ENCODE results near the gene ZNF516. TPM values are rescaled to one million over a fixed set of nuclear protein-coding genes. Genes with fewer than 3 reads are reported as not detected.

ZNF516 gene
- total RNA-seq, 6 experiments from 2014 or later: 34.6 to 52.2 (median 42.2) TPM

DNA sequence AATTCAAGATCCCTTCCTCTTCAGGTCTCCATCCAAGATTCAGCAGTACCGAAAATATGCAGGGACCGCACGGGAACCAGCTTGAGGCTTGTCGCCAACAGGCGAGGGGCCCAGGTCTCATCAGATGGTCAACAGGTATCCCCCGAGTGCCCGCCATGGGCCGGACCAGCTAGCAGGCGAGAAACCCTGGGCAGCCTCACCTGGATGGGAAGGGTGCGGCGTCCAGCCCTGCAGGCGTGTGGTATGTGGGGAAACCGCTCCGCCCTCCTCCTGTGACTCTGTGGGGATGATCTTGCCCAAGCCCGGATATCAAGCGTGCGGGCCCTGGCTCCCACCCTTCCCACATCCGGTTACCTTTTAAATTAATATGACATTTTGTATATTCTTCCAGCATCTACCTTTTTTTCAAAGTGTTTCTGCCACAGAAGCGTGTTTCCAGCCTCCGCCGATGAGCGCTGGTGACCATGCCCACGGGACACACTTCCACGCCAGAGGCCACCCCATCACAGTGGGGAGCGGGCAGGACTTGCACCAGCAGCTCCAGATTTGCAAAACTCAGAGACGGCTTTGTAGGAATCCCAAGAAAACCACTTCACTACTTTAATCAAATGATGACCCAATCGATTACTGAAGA, 33.2 kb downstream of the ZNF516 start:
- Mint-ChIP-seq H3K27ac (peak overlapping the region; percentile 6; the same call in 1 of the 2 replicates), H3K27me3 (ENCODE audit: insufficient read depth) (no peaks in the 10 kb centered on the region; the same call in 1 of the 2 replicates), H3K9me3 (no peaks in the 10 kb centered on the region), H3K36me3 (ENCODE audit: low read depth) (peaks cover 34% of the 10 kb centered on the region), H3K4me1 (ENCODE audit: low read depth) (peaks cover 53% of the 10 kb centered on the region), H3K4me3 (no peak overlapping the region)
- DNase-seq: no peak
- TF ChIP-seq, protein P1, sequence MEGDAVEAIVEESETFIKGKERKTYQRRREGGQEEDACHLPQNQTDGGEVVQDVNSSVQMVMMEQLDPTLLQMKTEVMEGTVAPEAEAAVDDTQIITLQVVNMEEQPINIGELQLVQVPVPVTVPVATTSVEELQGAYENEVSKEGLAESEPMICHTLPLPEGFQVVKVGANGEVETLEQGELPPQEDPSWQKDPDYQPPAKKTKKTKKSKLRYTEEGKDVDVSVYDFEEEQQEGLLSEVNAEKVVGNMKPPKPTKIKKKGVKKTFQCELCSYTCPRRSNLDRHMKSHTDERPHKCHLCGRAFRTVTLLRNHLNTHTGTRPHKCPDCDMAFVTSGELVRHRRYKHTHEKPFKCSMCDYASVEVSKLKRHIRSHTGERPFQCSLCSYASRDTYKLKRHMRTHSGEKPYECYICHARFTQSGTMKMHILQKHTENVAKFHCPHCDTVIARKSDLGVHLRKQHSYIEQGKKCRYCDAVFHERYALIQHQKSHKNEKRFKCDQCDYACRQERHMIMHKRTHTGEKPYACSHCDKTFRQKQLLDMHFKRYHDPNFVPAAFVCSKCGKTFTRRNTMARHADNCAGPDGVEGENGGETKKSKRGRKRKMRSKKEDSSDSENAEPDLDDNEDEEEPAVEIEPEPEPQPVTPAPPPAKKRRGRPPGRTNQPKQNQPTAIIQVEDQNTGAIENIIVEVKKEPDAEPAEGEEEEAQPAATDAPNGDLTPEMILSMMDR (IDR thresholded peaks at IDR 0.05): no peak

DNA sequence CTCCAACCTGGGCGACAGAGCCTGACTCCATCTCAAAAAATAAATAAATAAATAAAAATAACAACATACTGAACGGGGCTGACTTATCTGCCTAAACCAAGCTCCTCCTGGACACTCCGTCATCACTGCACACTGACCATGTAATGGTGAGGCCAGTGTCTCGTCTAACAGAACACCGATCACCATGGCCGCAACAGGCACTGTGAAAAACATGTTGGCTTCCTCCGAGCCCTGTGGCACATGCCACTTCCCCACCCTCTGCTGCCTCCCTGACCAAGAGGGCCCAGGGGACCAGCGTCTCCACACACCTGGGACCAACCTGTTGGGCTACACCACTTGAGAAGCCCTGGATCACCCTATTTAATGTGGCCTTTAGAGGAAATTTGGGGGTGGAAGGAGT, 33.9 kb downstream of the ZNF516 start:
- Mint-ChIP-seq H3K4me1 (ENCODE audit: low read depth) (peaks cover 59% of the 10 kb centered on the region), H3K27ac (peak overlapping the region; percentile 78), H3K9me3 (no peaks in the 10 kb centered on the region), H3K36me3 (ENCODE audit: low read depth) (peaks cover 34% of the 10 kb centered on the region), H3K27me3 (ENCODE audit: insufficient read depth) (no peaks in the 10 kb centered on the region; the same call in 1 of the 2 replicates), H3K4me3 (0 out of 2 replicates have a peak overlapping the region, but pooled peaks have one; percentile 22)
- DNase-seq: no peak
- TF ChIP-seq, protein P1 (IDR thresholded peaks at IDR 0.05): no peak

DNA sequence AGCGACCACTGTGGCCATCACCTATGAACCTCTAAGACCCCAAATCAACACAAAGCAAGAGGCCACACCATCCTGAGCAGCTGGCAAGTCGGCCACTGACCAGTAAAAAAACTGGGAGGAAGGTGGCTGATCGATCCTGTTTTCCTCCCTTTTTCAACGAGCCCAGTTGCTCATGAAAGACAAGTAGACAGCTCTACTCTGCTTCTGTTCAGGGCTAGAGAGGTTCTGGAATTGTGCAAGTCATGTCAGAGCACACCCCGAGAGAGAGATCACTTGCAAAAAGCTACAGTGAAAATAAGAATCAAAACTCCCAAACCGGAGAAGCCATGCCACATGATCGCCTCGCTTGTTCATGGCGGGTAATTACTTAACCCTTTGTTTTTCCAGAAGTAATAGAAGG, 34.6 kb downstream of the ZNF516 start:
- TF ChIP-seq, protein P1 (IDR thresholded peaks at IDR 0.05): no peak
- DNase-seq: no peak
- Mint-ChIP-seq H3K27ac (peak overlapping the region; percentile 98), H3K4me3 (peak overlapping the region; percentile 80), H3K27me3 (ENCODE audit: insufficient read depth) (no peaks in the 10 kb centered on the region; the same call in 1 of the 2 replicates), H3K36me3 (ENCODE audit: low read depth) (peaks cover 34% of the 10 kb centered on the region), H3K9me3 (no peaks in the 10 kb centered on the region), H3K4me1 (ENCODE audit: low read depth) (peaks cover 66% of the 10 kb centered on the region)

DNA sequence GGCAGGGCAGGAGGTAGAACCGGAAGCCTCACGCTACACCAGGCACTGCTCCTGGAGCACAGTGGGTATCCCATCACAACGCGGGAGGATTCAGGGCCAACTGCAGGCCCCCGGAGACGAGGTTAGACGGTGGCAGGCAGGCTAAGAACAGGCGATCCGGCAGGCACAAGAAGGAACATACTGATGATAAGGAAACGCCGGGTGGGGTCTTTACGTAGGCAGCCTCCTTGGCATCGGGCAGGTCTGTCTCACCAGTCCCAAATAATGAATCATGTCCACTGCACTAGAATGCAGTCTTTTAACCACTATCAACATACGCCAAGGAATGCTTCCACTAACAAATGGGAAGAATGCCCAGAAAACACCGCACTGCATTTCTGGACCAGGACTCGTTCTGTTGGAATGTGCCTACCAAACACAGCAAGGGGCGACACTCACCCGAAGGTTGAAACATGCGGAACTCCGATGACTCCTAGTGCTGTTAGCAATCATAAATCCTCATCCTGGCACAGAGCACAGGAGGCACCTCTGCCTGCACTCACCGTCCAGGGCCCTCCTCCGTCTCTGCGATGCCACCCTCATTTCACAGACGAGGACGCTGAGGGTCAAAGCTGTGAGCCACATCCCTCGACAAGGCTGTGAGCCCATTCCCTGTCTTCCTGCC, 35.2 kb downstream of the ZNF516 start:
- H3K4me3 Mint-ChIP-seq: peak overlapping the region; percentile 80
- peak overlapping the region; percentile 98 for H3K27ac Mint-ChIP-seq

DNA sequence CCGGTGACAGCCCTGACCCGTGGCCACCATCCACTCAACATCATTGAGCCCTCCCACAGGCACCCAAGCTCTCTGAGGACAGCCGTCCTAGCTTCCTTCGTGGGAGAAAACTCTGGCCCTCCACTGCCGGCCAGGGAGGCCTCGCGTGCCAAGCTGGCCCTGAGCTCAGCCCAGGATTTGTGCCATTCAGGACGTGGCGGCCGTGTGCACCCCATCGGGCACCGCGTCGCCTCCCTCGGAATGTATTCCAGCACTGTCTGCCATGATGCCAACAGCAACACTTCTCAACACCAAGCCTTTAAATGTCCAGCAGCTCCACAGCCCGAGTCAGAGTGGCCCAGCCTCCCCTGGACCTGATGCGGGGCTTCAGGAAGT, 35.7 kb downstream of the ZNF516 start:
- H3K4me1 Mint-ChIP-seq (ENCODE audit: low read depth): peaks cover 78% of the 10 kb centered on the region
- no peaks in the 10 kb centered on the region for H3K9me3 Mint-ChIP-seq
- H3K27me3 Mint-ChIP-seq (ENCODE audit: insufficient read depth): no peaks in the 10 kb centered on the region; the same call in 1 of the 2 replicates
- H3K36me3 Mint-ChIP-seq (ENCODE audit: low read depth): peaks cover 34% of the 10 kb centered on the region
- peak overlapping the region; percentile 98 for H3K27ac Mint-ChIP-seq
- H3K4me3 Mint-ChIP-seq: peak overlapping the region; percentile 80
- no peak for DNase-seq
- TF ChIP-seq, protein P1 (IDR thresholded peaks at IDR 0.05): no peak

More for the DNA sequence above, 35.2 kb downstream of the ZNF516 start:
- peaks cover 34% of the 10 kb centered on the region for H3K36me3 Mint-ChIP-seq (ENCODE audit: low read depth)
- H3K9me3 Mint-ChIP-seq: no peaks in the 10 kb centered on the region
- peak; percentile 100 for DNase-seq
- no peaks in the 10 kb centered on the region; the same call in 1 of the 2 replicates for H3K27me3 Mint-ChIP-seq (ENCODE audit: insufficient read depth)
- peaks cover 72% of the 10 kb centered on the region for H3K4me1 Mint-ChIP-seq (ENCODE audit: low read depth)
- TF ChIP-seq, protein P1 (IDR thresholded peaks at IDR 0.05): peak; percentile 24; the same call in 1 of the 2 replicates

Data from HFFc6 (cell line).